ENCODE measurements around the gene DDR2. TPM values are rescaled to one million over a fixed set of nuclear protein-coding genes. Genes with fewer than 3 reads are reported as not detected.

DDR2 gene
- polyA plus RNA-seq, 1 donor from 2014 or later = 0.69 TPM

GRCh38 chr1:162619076-162619475 is 13.2 kb upstream of the DDR2 start:
- Histone ChIP-seq H3K9me2 (ENCODE audit: insufficient read depth, low read length) (no peaks in the 10 kb centered on the region), H3K36me3 (ENCODE audit: insufficient read depth, low read length) (no peaks in the 10 kb centered on the region), H3K9ac (ENCODE audit: low read length) (no peak overlapping the region), H3K4me2 (ENCODE audit: low read length) (no peak overlapping the region), H2AFZ (ENCODE audit: low read depth, low read length) (no peak overlapping the region), H3K9me3 (ENCODE audit: low read length) (no peaks in the 10 kb centered on the region), H3K79me2 (replicated peaks; ENCODE audit: insufficient read depth, low read length) (no peaks in the 10 kb centered on the region), H3K27me3 (ENCODE audit: insufficient read depth, low read depth, low read length) (no peaks in the 10 kb centered on the region), H3K4me3 (ENCODE audit: low read length) (no peak overlapping the region), H3F3A (ENCODE audit: insufficient read depth, low read length, poor library complexity, severe bottlenecking) (no peaks in the 10 kb centered on the region), H3K27ac (ENCODE audit: low read length) (no peak overlapping the region), H4K20me1 (ENCODE audit: insufficient read depth) (no peaks in the 10 kb centered on the region)
- TF ChIP-seq SMC3 (conservative IDR thresholded peaks at IDR 0.05; ENCODE audit: poor library complexity) (no peak), POLR2AphosphoS5 (IDR thresholded peaks at IDR 0.05) (no peak), CTCF (IDR thresholded peaks at IDR 0.05; ENCODE audit: poor library complexity, severe bottlenecking) (no peak), EP300 (conservative IDR thresholded peaks at IDR 0.05; ENCODE audit: poor library complexity, severe bottlenecking) (no peak), REST (IDR thresholded peaks at IDR 0.05; ENCODE audit: borderline replicate concordance) (no peak), RAD21 (conservative IDR thresholded peaks at IDR 0.05) (no peak), TAF1 (IDR thresholded peaks at IDR 0.05; ENCODE audit: low read depth) (no peak), MXI1 (conservative IDR thresholded peaks at IDR 0.05; ENCODE audit: poor library complexity, severe bottlenecking) (no peak), EZH2 (IDR thresholded peaks at IDR 0.05; ENCODE audit: borderline replicate concordance, insufficient read depth, low read length, poor library complexity, severe bottlenecking) (no peak)

GRCh38 chr1:162621256-162621655 is 11.0 kb upstream of the DDR2 start:
- H4K20me1 ChIP-seq (ENCODE audit: insufficient read depth) = no peaks in the 10 kb centered on the region
- no peaks in the 10 kb centered on the region for H3K9me2 ChIP-seq (ENCODE audit: insufficient read depth, low read length)
- H2AFZ ChIP-seq (ENCODE audit: low read depth, low read length) = no peak overlapping the region
- no peaks in the 10 kb centered on the region for H3K36me3 ChIP-seq (ENCODE audit: insufficient read depth, low read length)
- no peaks in the 10 kb centered on the region for H3F3A ChIP-seq (ENCODE audit: insufficient read depth, low read length, poor library complexity, severe bottlenecking)
- H3K9ac ChIP-seq (ENCODE audit: low read length) = no peak overlapping the region
- no peaks in the 10 kb centered on the region for H3K27me3 ChIP-seq (ENCODE audit: insufficient read depth, low read depth, low read length)
- H3K4me3 ChIP-seq (ENCODE audit: low read length) = no peak overlapping the region
- no peak overlapping the region for H3K4me2 ChIP-seq (ENCODE audit: low read length)
- H3K27ac ChIP-seq (ENCODE audit: low read length) = no peak overlapping the region
- H3K79me2 ChIP-seq (replicated peaks; ENCODE audit: insufficient read depth, low read length) = no peaks in the 10 kb centered on the region
- no peak for TF ChIP-seq EZH2 (IDR thresholded peaks at IDR 0.05; ENCODE audit: borderline replicate concordance, insufficient read depth, low read length, poor library complexity, severe bottlenecking)
- TF ChIP-seq TAF1 (IDR thresholded peaks at IDR 0.05; ENCODE audit: low read depth) = no peak
- no peak for TF ChIP-seq MXI1 (conservative IDR thresholded peaks at IDR 0.05; ENCODE audit: poor library complexity, severe bottlenecking)
- TF ChIP-seq REST (IDR thresholded peaks at IDR 0.05; ENCODE audit: borderline replicate concordance) = no peak
- no peak for TF ChIP-seq POLR2AphosphoS5 (IDR thresholded peaks at IDR 0.05)
- TF ChIP-seq EP300 (conservative IDR thresholded peaks at IDR 0.05; ENCODE audit: poor library complexity, severe bottlenecking) = no peak
- TF ChIP-seq CTCF (IDR thresholded peaks at IDR 0.05; ENCODE audit: poor library complexity, severe bottlenecking) = no peak
- no peak for TF ChIP-seq SMC3 (conservative IDR thresholded peaks at IDR 0.05; ENCODE audit: poor library complexity)
- TF ChIP-seq RAD21 (conservative IDR thresholded peaks at IDR 0.05) = no peak
- no peaks in the 10 kb centered on the region for H3K9me3 ChIP-seq (ENCODE audit: low read length)
